GM23338 (cell line): ENCODE data around the gene CTNND2. TPM values are rescaled to one million over a fixed set of nuclear protein-coding genes. Genes with fewer than 3 reads are reported as not detected.

ENCODE experiments used
- ATAC-seq: fragments of 200-7000 bp; cut with Tn5 transposase; 3 replicates; pipeline ENCODE4 v1.9.1; 2020
- DNase-seq: peaks from one replicate; pipeline ENCODE4 v3.0.0-alpha.2; 2015; ENCODE audit warnings: low spot score
- H2AFZ ChIP-seq: fragments of 200-600 bp; sonication (generic); 2 replicates; pipeline ENCODE4 v1.8.0; 2016; ENCODE audit warnings: antibody characterized with exemption, mild to moderate bottlenecking, moderate library complexity
- H3F3A ChIP-seq: fragments of 200-600 bp; sonication (generic); replicated peaks from 2 replicates; pipeline ENCODE4 v1.8.0; 2017; ENCODE audit warnings: antibody characterized with exemption, mixed run types, low read depth
- H3K27ac ChIP-seq: fragments of 200-600 bp; sonication (generic); 2 replicates; pipeline ENCODE4 v1.6.1; 2016; ENCODE audit warnings: low read depth
- H3K27me3 ChIP-seq: fragments of 200-600 bp; sonication (generic); 2 replicates; pipeline ENCODE4 v1.8.0; 2016; ENCODE audit warnings: mild to moderate bottlenecking, mixed run types, moderate library complexity; ENCODE audit not compliant: insufficient read depth
- H3K36me3 ChIP-seq: fragments of 200-600 bp; sonication (generic); 2 replicates; pipeline ENCODE4 v1.8.0; 2016; ENCODE audit warnings: mild to moderate bottlenecking; ENCODE audit not compliant: insufficient read depth
- H3K4me1 ChIP-seq: fragments of 200-600 bp; sonication (generic); 2 replicates; pipeline ENCODE4 v1.8.0; 2016; ENCODE audit warnings: mild to moderate bottlenecking, moderate library complexity; ENCODE audit not compliant: insufficient read depth
- H3K4me2 ChIP-seq: fragments of 200-600 bp; sonication (generic); 2 replicates; pipeline ENCODE4 v1.7.1; 2017; ENCODE audit warnings: mixed run types
- H3K4me3 ChIP-seq: fragments of 200-600 bp; sonication (generic); 2 replicates; pipeline ENCODE4 v1.6.1; 2016; ENCODE audit warnings: mixed run types
- H3K79me2 ChIP-seq: fragments of 200-600 bp; sonication (generic); replicated peaks from 2 replicates; pipeline ENCODE4 v1.8.0; 2017; ENCODE audit warnings: mild to moderate bottlenecking; ENCODE audit not compliant: insufficient read depth
- H3K9me2 ChIP-seq: fragments of 200-600 bp; sonication (generic); 2 replicates; pipeline ENCODE4 v1.8.0; 2017; ENCODE audit not compliant: insufficient read depth
- H4K20me1 ChIP-seq: fragments of 200-600 bp; sonication (generic); replicated peaks from 2 replicates; pipeline ENCODE4 v1.8.0; 2017; ENCODE audit warnings: mild to moderate bottlenecking; ENCODE audit not compliant: insufficient read depth
- H3K27ac Mint-ChIP-seq: 2 replicates; pipeline ENCODE4 v1.8.0; 2020; ENCODE audit warnings: inconsistent platforms, mild to moderate bottlenecking, moderate library complexity, mixed read lengths
- H3K27me3 Mint-ChIP-seq: 3 replicates; pipeline ENCODE4 v1.8.0; 2022; ENCODE audit warnings: low read depth, mild to moderate bottlenecking, moderate library complexity, mixed read lengths, inconsistent platforms; ENCODE audit not compliant: insufficient read depth, poor library complexity
- H3K36me3 Mint-ChIP-seq: 3 replicates; pipeline ENCODE4 v1.8.0; 2021; ENCODE audit warnings: low read depth, mild to moderate bottlenecking, inconsistent platforms, moderate library complexity, mixed read lengths
- H3K4me1 Mint-ChIP-seq: 3 replicates; pipeline ENCODE4 v1.8.0; 2020; ENCODE audit warnings: mild to moderate bottlenecking, inconsistent platforms, mixed read lengths
- H3K4me3 Mint-ChIP-seq: 3 replicates; pipeline ENCODE4 v1.8.0; 2021; ENCODE audit warnings: moderate library complexity, mild to moderate bottlenecking, inconsistent platforms, mixed read lengths
- H3K9me3 Mint-ChIP-seq: 3 replicates; pipeline ENCODE4 v1.8.0; 2020; ENCODE audit warnings: moderate library complexity, mild to moderate bottlenecking, inconsistent platforms, mixed read lengths
- CREB1 ChIP-seq: fragments of 250-450 bp; sonication (Bioruptor Pico); IDR thresholded peaks from 2 replicates; pipeline ENCODE4 v1.5.0; 2020; ENCODE audit warnings: low read depth, mild to moderate bottlenecking, moderate library complexity
- EZH2 ChIP-seq: fragments of 200-600 bp; sonication (generic); IDR thresholded peaks from one replicate; pipeline ENCODE4 v1.8.0; 2017; ENCODE audit warnings: antibody characterized with exemption, mild to moderate bottlenecking, low read depth; ENCODE audit not compliant: unreplicated experiment
- EZH2phosphoT487 ChIP-seq: fragments of 200-600 bp; sonication (generic); IDR thresholded peaks from one replicate; pipeline ENCODE4 v1.8.1; 2018; ENCODE audit warnings: antibody characterized with exemption; ENCODE audit not compliant: unreplicated experiment
- NANOG ChIP-seq: IDR thresholded peaks from 2 replicates; pipeline ENCODE4 v1.6.1; 2016; ENCODE audit warnings: antibody characterized with exemption, borderline replicate concordance
- STAT1 ChIP-seq: IDR thresholded peaks from one replicate; pipeline ENCODE4 v1.6.1; 2016; ENCODE audit warnings: antibody characterized with exemption; ENCODE audit not compliant: unreplicated experiment
- ZNF114 ChIP-seq: fragments of 250-450 bp; sonication (Bioruptor Pico); IDR thresholded peaks from 2 replicates; pipeline ENCODE4 v1.5.0; 2020; ENCODE audit warnings: mild to moderate bottlenecking, moderate library complexity
- polyA plus RNA-seq: library from polyadenylated mRNA; unstranded; fragments of >200 nt; fragmentation: Nextera tagmentation; extraction: Ambion mirVana; gene quantifications from 2 replicates; pipeline ENCODE4 v1.2.1, GENCODE V29; 2016
- total RNA-seq: library from RNA; depleted of rRNA; stranded (reverse); fragments of >200 nt; shearing (Covaris generic); gene quantifications from 2 replicates; pipeline ENCODE4 v1.2.3, GENCODE V29; 2014
- TF ChIP-seq, protein P1 (sequence below): fragments of 250-450 bp; sonication (Bioruptor Pico); IDR thresholded peaks from 2 replicates; pipeline ENCODE4 v1.5.0; 2020; ENCODE audit warnings: mild to moderate bottlenecking, moderate library complexity
- TF ChIP-seq, protein P2 (sequence below): IDR thresholded peaks from one replicate; pipeline ENCODE4 v1.6.1; 2018; ENCODE audit warnings: antibody characterized with exemption; ENCODE audit not compliant: unreplicated experiment
- TF ChIP-seq, protein P3 (sequence below), 2 experiments: fragments of 200-600 bp in 1 of 2; sonication (generic) in 1 of 2; conservative IDR thresholded peaks; 2 replicates each; pipeline versions ENCODE4 v1.5.1 to v1.6.1; 2016 to 2017; ENCODE audit warnings: antibody characterized with exemption in 2 of 2, low read depth in 2 of 2, mild to moderate bottlenecking in 2 of 2, moderate library complexity in 1 of 2
- TF ChIP-seq, protein P4 (sequence below): IDR thresholded peaks from 2 replicates; pipeline ENCODE4 v1.6.1; 2016; ENCODE audit warnings: antibody characterized with exemption

CTNND2 gene
- total and polyA plus RNA-seq, 2 experiments from 2014 or later = 5.1 to 7.0 TPM

DNA sequence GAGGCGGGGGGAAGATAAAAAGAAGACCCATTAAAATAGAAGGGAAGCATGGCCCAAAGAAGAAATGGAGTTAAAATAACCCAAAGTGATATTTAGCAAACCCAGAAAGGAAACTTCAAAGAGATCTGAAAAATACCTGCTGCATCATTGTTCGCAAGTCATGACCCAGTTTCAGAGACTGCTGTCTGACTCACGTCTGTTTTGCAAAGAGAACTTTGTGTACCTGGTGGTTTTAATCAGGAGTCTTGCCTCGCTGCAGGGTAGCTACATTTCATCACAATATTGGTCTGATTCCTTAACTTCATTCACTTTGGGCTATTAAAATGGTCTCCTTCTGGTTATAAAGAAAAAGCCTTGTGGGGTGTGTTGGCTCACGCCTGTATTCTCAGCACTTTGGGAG is 682.1 kb downstream of the CTNND2 start:
- H3K4me1 Mint-ChIP-seq = no peaks in the 10 kb centered on the region
- H3K9me3 Mint-ChIP-seq = peaks cover 6% of the 10 kb centered on the region; the same call in 2 of the 3 replicates
- no peak overlapping the region for H3K4me3 Mint-ChIP-seq
- DNase-seq (no peak), ATAC-seq (no peak)
- H3K27me3 ChIP-seq = no peaks in the 10 kb centered on the region
- TF ChIP-seq STAT1 (no peak), CREB1 (CRISPR knock-in tag) (no peak), EZH2 (no peak), ZNF114 (CRISPR knock-in tag) (no peak), EZH2phosphoT487 (no peak), NANOG (no peak)
- TF ChIP-seq, protein P1, sequence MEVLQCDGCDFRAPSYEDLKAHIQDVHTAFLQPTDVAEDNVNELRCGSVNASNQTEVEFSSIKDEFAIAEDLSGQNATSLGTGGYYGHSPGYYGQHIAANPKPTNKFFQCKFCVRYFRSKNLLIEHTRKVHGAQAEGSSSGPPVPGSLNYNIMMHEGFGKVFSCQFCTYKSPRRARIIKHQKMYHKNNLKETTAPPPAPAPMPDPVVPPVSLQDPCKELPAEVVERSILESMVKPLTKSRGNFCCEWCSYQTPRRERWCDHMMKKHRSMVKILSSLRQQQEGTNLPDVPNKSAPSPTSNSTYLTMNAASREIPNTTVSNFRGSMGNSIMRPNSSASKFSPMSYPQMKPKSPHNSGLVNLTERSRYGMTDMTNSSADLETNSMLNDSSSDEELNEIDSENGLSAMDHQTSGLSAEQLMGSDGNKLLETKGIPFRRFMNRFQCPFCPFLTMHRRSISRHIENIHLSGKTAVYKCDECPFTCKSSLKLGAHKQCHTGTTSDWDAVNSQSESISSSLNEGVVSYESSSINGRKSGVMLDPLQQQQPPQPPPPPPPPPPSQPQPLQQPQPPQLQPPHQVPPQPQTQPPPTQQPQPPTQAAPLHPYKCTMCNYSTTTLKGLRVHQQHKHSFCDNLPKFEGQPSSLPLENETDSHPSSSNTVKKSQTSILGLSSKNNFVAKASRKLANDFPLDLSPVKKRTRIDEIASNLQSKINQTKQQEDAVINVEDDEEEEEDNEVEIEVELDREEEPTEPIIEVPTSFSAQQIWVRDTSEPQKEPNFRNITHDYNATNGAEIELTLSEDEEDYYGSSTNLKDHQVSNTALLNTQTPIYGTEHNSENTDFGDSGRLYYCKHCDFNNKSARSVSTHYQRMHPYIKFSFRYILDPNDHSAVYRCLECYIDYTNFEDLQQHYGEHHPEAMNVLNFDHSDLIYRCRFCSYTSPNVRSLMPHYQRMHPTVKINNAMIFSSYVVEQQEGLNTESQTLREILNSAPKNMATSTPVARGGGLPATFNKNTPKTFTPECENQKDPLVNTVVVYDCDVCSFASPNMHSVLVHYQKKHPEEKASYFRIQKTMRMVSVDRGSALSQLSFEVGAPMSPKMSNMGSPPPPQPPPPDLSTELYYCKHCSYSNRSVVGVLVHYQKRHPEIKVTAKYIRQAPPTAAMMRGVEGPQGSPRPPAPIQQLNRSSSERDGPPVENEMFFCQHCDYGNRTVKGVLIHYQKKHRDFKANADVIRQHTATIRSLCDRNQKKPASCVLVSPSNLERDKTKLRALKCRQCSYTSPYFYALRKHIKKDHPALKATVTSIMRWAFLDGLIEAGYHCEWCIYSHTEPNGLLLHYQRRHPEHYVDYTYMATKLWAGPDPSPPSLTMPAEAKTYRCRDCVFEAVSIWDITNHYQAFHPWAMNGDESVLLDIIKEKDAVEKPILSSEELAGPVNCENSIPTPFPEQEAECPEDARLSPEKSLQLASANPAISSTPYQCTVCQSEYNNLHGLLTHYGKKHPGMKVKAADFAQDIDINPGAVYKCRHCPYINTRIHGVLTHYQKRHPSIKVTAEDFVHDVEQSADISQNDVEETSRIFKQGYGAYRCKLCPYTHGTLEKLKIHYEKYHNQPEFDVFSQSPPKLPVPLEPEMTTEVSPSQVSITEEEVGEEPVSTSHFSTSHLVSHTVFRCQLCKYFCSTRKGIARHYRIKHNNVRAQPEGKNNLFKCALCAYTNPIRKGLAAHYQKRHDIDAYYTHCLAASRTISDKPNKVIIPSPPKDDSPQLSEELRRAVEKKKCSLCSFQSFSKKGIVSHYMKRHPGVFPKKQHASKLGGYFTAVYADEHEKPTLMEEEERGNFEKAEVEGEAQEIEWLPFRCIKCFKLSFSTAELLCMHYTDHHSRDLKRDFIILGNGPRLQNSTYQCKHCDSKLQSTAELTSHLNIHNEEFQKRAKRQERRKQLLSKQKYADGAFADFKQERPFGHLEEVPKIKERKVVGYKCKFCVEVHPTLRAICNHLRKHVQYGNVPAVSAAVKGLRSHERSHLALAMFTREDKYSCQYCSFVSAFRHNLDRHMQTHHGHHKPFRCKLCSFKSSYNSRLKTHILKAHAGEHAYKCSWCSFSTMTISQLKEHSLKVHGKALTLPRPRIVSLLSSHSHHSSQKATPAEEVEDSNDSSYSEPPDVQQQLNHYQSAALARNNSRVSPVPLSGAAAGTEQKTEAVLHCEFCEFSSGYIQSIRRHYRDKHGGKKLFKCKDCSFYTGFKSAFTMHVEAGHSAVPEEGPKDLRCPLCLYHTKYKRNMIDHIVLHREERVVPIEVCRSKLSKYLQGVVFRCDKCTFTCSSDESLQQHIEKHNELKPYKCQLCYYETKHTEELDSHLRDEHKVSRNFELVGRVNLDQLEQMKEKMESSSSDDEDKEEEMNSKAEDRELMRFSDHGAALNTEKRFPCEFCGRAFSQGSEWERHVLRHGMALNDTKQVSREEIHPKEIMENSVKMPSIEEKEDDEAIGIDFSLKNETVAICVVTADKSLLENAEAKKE (CRISPR knock-in tag) = no peak
- TF ChIP-seq, protein P2, sequence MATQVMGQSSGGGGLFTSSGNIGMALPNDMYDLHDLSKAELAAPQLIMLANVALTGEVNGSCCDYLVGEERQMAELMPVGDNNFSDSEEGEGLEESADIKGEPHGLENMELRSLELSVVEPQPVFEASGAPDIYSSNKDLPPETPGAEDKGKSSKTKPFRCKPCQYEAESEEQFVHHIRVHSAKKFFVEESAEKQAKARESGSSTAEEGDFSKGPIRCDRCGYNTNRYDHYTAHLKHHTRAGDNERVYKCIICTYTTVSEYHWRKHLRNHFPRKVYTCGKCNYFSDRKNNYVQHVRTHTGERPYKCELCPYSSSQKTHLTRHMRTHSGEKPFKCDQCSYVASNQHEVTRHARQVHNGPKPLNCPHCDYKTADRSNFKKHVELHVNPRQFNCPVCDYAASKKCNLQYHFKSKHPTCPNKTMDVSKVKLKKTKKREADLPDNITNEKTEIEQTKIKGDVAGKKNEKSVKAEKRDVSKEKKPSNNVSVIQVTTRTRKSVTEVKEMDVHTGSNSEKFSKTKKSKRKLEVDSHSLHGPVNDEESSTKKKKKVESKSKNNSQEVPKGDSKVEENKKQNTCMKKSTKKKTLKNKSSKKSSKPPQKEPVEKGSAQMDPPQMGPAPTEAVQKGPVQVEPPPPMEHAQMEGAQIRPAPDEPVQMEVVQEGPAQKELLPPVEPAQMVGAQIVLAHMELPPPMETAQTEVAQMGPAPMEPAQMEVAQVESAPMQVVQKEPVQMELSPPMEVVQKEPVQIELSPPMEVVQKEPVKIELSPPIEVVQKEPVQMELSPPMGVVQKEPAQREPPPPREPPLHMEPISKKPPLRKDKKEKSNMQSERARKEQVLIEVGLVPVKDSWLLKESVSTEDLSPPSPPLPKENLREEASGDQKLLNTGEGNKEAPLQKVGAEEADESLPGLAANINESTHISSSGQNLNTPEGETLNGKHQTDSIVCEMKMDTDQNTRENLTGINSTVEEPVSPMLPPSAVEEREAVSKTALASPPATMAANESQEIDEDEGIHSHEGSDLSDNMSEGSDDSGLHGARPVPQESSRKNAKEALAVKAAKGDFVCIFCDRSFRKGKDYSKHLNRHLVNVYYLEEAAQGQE = no peak
- TF ChIP-seq, protein P3, sequence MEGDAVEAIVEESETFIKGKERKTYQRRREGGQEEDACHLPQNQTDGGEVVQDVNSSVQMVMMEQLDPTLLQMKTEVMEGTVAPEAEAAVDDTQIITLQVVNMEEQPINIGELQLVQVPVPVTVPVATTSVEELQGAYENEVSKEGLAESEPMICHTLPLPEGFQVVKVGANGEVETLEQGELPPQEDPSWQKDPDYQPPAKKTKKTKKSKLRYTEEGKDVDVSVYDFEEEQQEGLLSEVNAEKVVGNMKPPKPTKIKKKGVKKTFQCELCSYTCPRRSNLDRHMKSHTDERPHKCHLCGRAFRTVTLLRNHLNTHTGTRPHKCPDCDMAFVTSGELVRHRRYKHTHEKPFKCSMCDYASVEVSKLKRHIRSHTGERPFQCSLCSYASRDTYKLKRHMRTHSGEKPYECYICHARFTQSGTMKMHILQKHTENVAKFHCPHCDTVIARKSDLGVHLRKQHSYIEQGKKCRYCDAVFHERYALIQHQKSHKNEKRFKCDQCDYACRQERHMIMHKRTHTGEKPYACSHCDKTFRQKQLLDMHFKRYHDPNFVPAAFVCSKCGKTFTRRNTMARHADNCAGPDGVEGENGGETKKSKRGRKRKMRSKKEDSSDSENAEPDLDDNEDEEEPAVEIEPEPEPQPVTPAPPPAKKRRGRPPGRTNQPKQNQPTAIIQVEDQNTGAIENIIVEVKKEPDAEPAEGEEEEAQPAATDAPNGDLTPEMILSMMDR (conservative IDR thresholded peaks at IDR 0.05; ENCODE audit: low read depth in 2 of 2) = no peak
- TF ChIP-seq, protein P4, sequence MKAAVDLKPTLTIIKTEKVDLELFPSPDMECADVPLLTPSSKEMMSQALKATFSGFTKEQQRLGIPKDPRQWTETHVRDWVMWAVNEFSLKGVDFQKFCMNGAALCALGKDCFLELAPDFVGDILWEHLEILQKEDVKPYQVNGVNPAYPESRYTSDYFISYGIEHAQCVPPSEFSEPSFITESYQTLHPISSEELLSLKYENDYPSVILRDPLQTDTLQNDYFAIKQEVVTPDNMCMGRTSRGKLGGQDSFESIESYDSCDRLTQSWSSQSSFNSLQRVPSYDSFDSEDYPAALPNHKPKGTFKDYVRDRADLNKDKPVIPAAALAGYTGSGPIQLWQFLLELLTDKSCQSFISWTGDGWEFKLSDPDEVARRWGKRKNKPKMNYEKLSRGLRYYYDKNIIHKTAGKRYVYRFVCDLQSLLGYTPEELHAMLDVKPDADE = no peak
- peaks cover 14% of the 10 kb centered on the region for H3K9me2 ChIP-seq
- no peak overlapping the region for H3K27ac Mint-ChIP-seq
- H3K4me1 ChIP-seq = no peaks in the 10 kb centered on the region
- no peaks in the 10 kb centered on the region for H4K20me1 ChIP-seq
- no peaks in the 10 kb centered on the region for H3K36me3 ChIP-seq
- H3K79me2 ChIP-seq = no peaks in the 10 kb centered on the region
- H3F3A ChIP-seq = no peaks in the 10 kb centered on the region
- no peak overlapping the region for H3K27ac ChIP-seq
- no peak overlapping the region for H3K4me2 ChIP-seq
- no peak overlapping the region for H2AFZ ChIP-seq
- H3K4me3 ChIP-seq = no peak overlapping the region
- H3K36me3 Mint-ChIP-seq = no peaks in the 10 kb centered on the region
- H3K27me3 Mint-ChIP-seq = no peaks in the 10 kb centered on the region
